ENCODE measurements around the gene LYG1.

LYG1 gene

GRCh38 chr2:99256677-99257076 is 44.3 kb downstream of the LYG1 start:
- H3K27ac ChIP-seq, result no peak overlapping the region
- H3K27me3 ChIP-seq (replicated peaks), result no peaks in the 10 kb centered on the region
- no peak for DNase-seq
- H3K4me3 ChIP-seq (ENCODE audit: low read depth, low read length), result no peak overlapping the region
- no peak for TF ChIP-seq CTCF (IDR thresholded peaks at IDR 0.05; ENCODE audit: low read depth, low read length, missing control alignments)
- H3K36me3 ChIP-seq (replicated peaks), result no peaks in the 10 kb centered on the region
- in situ Hi-C loops (cut with HindIII; ENCODE audit: low pct_ligation_motif_present, low sequenced_read_pairs), result no loop called here

- Histone ChIP-seq H3K4me3 (ENCODE audit: low read depth, low read length) (no peak within 1 kb of the TSS), H3K27ac (no peak within 1 kb of the TSS), H3K36me3 (replicated peaks) (no peaks in the 10 kb centered on the region), H3K27me3 (replicated peaks) (no peaks in the 10 kb centered on the region)
- DNase-seq, result no peak
- in situ Hi-C loops (cut with HindIII; ENCODE audit: low pct_ligation_motif_present, low sequenced_read_pairs), result no loop called here
- TF ChIP-seq CTCF (IDR thresholded peaks at IDR 0.05; ENCODE audit: low read depth, low read length, missing control alignments), result no peak
These were observed 45.3 kb downstream of the LYG1 start, which contains the start of gene LYG2 for GRCh38 chr2:99255491-99256318. Gene LYG2 (minus strand): TSS chr2:99255666. CDS start chr2:99254260, 1,406 bp downstream.

- H3K4me3 ChIP-seq (ENCODE audit: low read depth, low read length), result no peak overlapping the region
- no peak overlapping the region for H3K27ac ChIP-seq
- no peaks in the 10 kb centered on the region for H3K36me3 ChIP-seq (replicated peaks)
- no peaks in the 10 kb centered on the region for H3K27me3 ChIP-seq (replicated peaks)
- DNase-seq, result no peak
- TF ChIP-seq CTCF (IDR thresholded peaks at IDR 0.05; ENCODE audit: low read depth, low read length, missing control alignments), result no peak
- in situ Hi-C loops (cut with HindIII; ENCODE audit: low pct_ligation_motif_present, low sequenced_read_pairs), result no loop called here
These were observed 51.0 kb downstream of the LYG1 start for GRCh38 chr2:99249951-99250350.

GRCh38 chr2:99242151-99242550 is 58.8 kb downstream of the LYG1 start:
- no peaks in the 10 kb centered on the region for H3K36me3 ChIP-seq (replicated peaks)
- no peaks in the 10 kb centered on the region for H3K27me3 ChIP-seq (replicated peaks)
- TF ChIP-seq CTCF (IDR thresholded peaks at IDR 0.05; ENCODE audit: low read depth, low read length, missing control alignments), result no peak
- H3K4me3 ChIP-seq (ENCODE audit: low read depth, low read length), result no peak overlapping the region
- no peak overlapping the region for H3K27ac ChIP-seq
- in situ Hi-C loops (cut with HindIII; ENCODE audit: low pct_ligation_motif_present, low sequenced_read_pairs), result no loop called here
- no peak for DNase-seq

- in situ Hi-C loops (cut with HindIII; ENCODE audit: low pct_ligation_motif_present, low sequenced_read_pairs), result no loop called here
- DNase-seq, result no peak
- Histone ChIP-seq H3K36me3 (replicated peaks) (no peaks in the 10 kb centered on the region), H3K27ac (no peak overlapping the region), H3K4me3 (ENCODE audit: low read depth, low read length) (no peak overlapping the region), H3K27me3 (replicated peaks) (no peaks in the 10 kb centered on the region)
- TF ChIP-seq CTCF (IDR thresholded peaks at IDR 0.05; ENCODE audit: low read depth, low read length, missing control alignments), result no peak
These were observed 60.6 kb downstream of the LYG1 start for GRCh38 chr2:99240431-99240830.

- in situ Hi-C loops (cut with HindIII; ENCODE audit: low pct_ligation_motif_present, low sequenced_read_pairs), result no loop called here
- H3K4me3 ChIP-seq (ENCODE audit: low read depth, low read length), result no peak overlapping the region
- TF ChIP-seq CTCF (IDR thresholded peaks at IDR 0.05; ENCODE audit: low read depth, low read length, missing control alignments), result no peak
- no peaks in the 10 kb centered on the region for H3K36me3 ChIP-seq (replicated peaks)
- no peaks in the 10 kb centered on the region for H3K27me3 ChIP-seq (replicated peaks)
- DNase-seq, result no peak
- no peak overlapping the region for H3K27ac ChIP-seq
These were observed 62.4 kb downstream of the LYG1 start for GRCh38 chr2:99238599-99238998.
